Muscle layer of colon (tissue), 2 donors: ENCODE results near the gene DNAJC4.
A peak's percentile ranks its signal among the peaks of the same experiment; 100 is the strongest.

Experiments
- H3K27ac ChIP-seq: one replicate; pipeline ENCODE4 v1.7.0; 2013; ENCODE audit warnings: low read depth, mild to moderate bottlenecking, low read length, moderate library complexity
- H3K27me3 ChIP-seq, 2 donors: one replicate each; pipeline ENCODE4 v1.7.0; 2013; ENCODE audit warnings: low read length in 2 of 2, mild to moderate bottlenecking in 2 of 2; ENCODE audit not compliant: insufficient read depth in 2 of 2, control insufficient read depth in 1 of 2
- H3K36me3 ChIP-seq: one replicate; pipeline ENCODE4 v1.7.0; 2013; ENCODE audit warnings: mild to moderate bottlenecking, low read length; ENCODE audit not compliant: insufficient read depth
- H3K4me1 ChIP-seq: one replicate; pipeline ENCODE4 v1.7.0; 2013; ENCODE audit warnings: mild to moderate bottlenecking, low read length; ENCODE audit not compliant: insufficient read depth
- H3K4me3 ChIP-seq, 2 donors: one replicate each; pipeline ENCODE4 v1.7.0; 2013; ENCODE audit warnings: low read length in 2 of 2, low read depth in 1 of 2, mild to moderate bottlenecking in 1 of 2, moderate library complexity in 1 of 2
- H3K9ac ChIP-seq: one replicate; pipeline ENCODE4 v1.7.0; 2013; ENCODE audit warnings: low read length
- H3K9me3 ChIP-seq: one replicate; pipeline ENCODE4 v1.7.0; 2013; ENCODE audit warnings: mild to moderate bottlenecking, low read length
- donor health status: abdominal sarcoma.
- donor health status: Adenocarcinoma of cecum.

Gene DNAJC4

DNA sequence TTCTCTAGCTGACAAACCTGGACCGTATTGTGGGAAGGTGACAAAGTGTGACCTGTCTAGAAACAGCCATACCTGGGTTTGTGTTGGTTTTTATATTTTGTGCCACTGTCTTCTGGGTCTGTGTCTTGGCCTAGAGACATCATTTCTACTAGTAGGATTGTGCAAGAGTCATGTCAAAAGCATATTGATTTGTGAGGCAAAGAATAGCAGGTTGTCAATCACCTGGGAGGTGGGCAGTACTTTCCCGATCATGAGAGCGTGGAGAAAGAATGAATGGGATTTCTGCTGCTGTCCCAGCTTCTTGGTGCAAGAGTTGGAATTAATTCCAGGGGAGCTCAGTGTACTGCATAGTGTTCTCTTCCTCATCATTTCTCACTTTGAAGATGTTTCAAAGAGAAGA, 28.8 kb upstream of the DNAJC4 start:
- Histone ChIP-seq H3K9ac (no peak overlapping the region), H3K36me3 (peaks cover 69% of the 10 kb centered on the region), H3K9me3 (no peaks in the 10 kb centered on the region), H3K27ac (no peak overlapping the region), H3K27me3 (no peaks in the 10 kb centered on the region), H3K4me1 (peaks cover 12% of the 10 kb centered on the region), H3K4me3 (no peak overlapping the region)

DNA sequence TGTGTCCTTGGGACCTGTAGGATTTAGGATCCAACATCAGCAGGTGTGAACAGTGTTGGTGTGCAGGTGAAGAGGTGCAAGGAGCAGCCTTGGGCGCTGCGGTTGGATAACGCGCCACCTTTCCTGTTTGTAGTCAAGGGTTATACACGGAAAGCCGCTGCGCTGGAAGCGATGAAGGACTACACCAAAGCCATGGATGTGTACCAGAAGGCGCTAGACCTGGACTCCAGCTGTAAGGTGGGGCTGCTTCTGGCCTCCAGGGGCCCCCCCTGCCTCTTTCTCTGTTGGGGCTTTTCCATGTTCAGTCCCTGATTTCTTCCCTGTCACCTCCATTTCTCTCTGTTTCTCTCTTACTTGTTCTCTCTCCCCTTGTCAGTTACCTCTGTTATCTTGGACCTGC, 27.4 kb upstream of the DNAJC4 start:
- Histone ChIP-seq H3K27me3 (no peaks in the 10 kb centered on the region), H3K27ac (no peak overlapping the region), H3K4me3 (no peak overlapping the region), H3K36me3 (peaks cover 54% of the 10 kb centered on the region), H3K9me3 (no peaks in the 10 kb centered on the region), H3K9ac (no peak overlapping the region), H3K4me1 (peaks cover 13% of the 10 kb centered on the region)

DNA sequence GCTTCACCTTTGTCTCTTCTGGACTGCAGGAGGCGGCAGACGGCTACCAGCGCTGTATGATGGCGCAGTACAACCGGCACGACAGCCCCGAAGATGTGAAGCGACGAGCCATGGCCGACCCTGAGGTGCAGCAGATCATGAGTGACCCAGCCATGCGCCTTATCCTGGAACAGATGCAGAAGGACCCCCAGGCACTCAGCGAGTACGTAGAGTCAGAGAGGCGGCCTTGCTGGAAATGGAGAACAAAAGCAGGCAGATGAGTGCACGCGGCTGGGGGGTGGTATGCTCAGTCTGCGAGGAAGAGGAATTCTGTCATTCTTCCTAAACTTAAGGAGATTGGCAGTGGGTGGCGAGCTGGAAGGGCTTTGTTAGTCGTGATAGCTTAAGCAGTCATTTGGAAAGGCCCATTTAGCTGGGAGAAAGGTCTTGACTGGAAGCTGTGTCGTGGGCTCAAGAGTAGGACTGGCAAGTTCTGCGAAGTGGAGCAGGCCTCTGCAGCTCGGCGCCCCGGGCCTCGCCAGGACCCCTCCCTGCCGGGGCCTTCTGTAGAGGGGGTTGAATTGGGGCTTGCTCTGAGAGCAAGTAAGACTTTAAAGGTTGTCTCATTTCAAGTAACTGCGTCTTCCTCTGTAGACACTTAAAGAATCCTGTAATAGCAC, 26.8 kb upstream of the DNAJC4 start:
- peaks cover 49% of the 10 kb centered on the region for H3K36me3 ChIP-seq
- H3K4me1 ChIP-seq, result peaks cover 15% of the 10 kb centered on the region
- no peak overlapping the region for H3K4me3 ChIP-seq
- H3K27ac ChIP-seq, result no peak overlapping the region
- no peak overlapping the region for H3K9ac ChIP-seq
- no peaks in the 10 kb centered on the region for H3K9me3 ChIP-seq
- no peaks in the 10 kb centered on the region for H3K27me3 ChIP-seq

DNA sequence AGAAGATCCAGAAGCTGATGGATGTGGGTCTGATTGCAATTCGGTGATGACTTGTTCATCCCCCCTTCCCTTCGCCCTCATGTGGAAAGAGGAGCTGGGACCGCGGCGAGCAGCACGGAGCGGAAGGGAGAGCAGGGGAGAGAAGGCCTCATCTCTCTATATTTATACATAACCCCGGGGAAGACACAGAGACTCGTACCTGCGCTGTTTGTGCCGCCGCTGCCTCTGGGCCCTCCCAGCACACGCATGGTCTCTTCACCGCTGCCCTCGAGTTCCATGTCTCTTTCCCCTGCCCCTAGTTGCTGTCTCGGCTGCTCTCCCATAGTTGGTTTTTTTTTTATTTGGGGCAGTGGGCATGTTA, 26.3 kb upstream of the DNAJC4 start:
- no peak overlapping the region for H3K27ac ChIP-seq
- peaks cover 46% of the 10 kb centered on the region for H3K36me3 ChIP-seq

DNA sequence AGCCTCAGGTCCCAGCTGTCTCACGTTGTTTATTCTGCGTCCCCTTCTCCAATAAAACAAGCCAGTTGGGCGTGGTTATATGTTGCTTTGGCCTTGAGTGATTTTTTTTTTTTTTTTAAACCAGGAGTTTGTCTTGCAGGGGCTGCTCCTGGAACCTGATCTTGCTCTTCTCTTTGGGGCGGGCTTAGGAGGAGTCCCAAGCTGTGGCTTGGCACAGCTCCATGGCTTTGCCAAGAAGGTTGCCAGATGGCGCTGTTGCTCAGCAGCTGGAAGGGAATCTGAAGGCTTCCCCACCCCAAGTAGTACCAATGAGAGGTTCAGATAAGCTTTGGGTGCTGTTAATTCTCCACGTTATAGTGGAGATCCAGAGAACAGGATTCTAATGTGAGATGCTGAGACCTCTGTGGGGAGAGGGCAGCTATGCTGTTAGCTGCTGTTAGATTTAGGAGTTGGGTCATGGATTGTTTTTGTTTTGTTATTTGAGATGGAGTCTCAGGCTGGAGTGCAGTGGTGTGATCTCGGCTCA, 25.8 kb upstream of the DNAJC4 start:
- Histone ChIP-seq H3K27me3 (no peaks in the 10 kb centered on the region), H3K9me3 (no peaks in the 10 kb centered on the region), H3K27ac (no peak overlapping the region), H3K36me3 (peaks cover 45% of the 10 kb centered on the region), H3K4me1 (peaks cover 15% of the 10 kb centered on the region), H3K9ac (no peak overlapping the region), H3K4me3 (no peak overlapping the region)

More for the DNA sequence above, 26.3 kb upstream of the DNAJC4 start:
- H3K9ac ChIP-seq, result no peak overlapping the region
- no peaks in the 10 kb centered on the region for H3K27me3 ChIP-seq
- H3K4me1 ChIP-seq, result peaks cover 15% of the 10 kb centered on the region
- H3K4me3 ChIP-seq, result no peak overlapping the region
- H3K9me3 ChIP-seq, result no peaks in the 10 kb centered on the region

DNA sequence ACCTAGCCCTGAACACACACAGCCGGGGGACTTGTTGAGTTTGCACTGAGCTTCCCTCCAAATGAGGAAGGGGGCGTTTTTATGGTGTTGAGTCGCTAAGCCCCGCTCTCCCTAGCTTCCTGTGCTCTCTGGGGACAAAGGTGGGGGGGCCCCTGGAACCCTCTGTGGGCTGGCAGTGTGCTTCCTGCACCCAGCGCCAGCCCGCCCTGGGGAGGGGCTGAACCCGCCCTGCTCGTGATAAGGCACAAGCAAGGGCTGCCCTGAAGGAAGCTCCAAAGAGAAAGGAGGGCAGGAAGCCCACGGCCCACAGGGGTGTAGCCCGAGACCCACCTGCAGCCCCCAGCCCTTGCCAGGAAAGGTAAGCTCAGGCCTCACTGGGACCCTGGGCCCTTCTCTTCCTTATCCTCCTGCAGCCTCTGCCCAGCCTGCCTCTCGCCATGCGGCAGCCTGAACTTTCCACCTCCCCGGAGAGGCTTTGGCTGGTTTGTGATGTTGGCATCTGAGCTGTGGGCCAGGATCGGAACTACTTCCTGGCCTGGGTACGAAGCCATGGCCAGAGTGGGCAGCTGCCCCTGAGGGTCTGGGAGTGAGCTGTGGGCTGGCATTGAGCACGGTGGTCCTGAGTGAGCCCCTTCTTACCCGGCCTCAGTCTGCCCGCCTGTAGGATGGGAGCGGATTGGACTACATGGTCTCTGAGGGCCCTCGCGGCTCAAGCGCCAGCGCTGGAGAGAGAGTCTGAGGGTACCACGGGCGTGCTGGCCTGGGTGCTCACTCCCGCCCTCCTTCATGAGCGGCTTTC, 23.7 kb upstream of the DNAJC4 start, which contains the start of gene FERMT3:
TSS of gene FERMT3 (plus strand) at position 265 of the 799 bp plus-strand sequence. CDS start 644 bp downstream, outside the sequence.
- H3K4me3 ChIP-seq, result peak within 1 kb of the TSS; percentile 16 to 25
- H3K27ac ChIP-seq, result peak within 1 kb of the TSS; percentile 79
- H3K9me3 ChIP-seq, result no peaks in the 10 kb centered on the region
- H3K27me3 ChIP-seq, result no peaks in the 10 kb centered on the region
- H3K36me3 ChIP-seq, result peaks cover 24% of the 10 kb centered on the region
- H3K4me1 ChIP-seq, result peaks cover 15% of the 10 kb centered on the region
- H3K9ac ChIP-seq, result no peak within 1 kb of the TSS

DNA sequence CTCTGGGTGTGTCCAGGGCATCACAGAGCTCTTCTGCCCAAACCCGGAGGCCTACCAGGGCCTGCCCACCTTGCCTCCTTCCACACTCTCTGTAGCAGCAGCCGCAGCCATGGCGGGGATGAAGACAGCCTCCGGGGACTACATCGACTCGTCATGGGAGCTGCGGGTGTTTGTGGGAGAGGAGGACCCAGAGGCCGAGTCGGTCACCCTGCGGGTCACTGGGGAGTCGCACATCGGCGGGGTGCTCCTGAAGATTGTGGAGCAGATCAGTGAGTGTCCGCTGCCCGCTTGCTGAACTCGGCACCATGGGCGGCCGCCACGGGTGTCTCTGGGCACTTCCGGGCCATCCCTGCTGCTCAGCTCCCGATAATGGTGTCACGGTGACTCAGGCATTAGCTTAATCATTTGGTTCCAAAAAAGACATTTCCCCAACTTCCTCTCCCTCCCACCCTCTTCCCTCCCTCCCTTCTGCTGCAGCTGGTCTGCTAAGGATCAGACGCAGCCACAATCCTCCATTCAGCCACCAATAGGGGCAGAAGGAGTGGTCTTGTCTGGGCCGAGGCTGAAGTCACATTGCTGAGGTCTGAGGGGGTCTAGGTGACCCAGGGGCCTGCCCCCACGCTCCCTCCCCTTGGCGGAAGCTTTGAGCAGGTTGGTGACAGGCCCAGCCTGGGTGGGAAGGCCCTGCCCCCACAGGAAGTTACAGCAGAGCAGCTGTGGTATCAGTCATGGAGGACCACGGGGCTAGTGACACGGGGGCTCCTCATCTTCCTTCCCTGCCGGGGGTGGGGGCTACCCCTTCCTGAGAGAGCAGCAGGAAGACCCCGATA, 22.9 kb upstream of the DNAJC4 start:
- Histone ChIP-seq H3K36me3 (peaks cover 19% of the 10 kb centered on the region), H3K4me1 (peaks cover 15% of the 10 kb centered on the region), H3K27me3 (no peaks in the 10 kb centered on the region), H3K4me3 (peak overlapping the region; percentile 16 to 25), H3K9me3 (no peaks in the 10 kb centered on the region), H3K27ac (peak overlapping the region; percentile 79), H3K9ac (peak overlapping the region; percentile 9)

DNA sequence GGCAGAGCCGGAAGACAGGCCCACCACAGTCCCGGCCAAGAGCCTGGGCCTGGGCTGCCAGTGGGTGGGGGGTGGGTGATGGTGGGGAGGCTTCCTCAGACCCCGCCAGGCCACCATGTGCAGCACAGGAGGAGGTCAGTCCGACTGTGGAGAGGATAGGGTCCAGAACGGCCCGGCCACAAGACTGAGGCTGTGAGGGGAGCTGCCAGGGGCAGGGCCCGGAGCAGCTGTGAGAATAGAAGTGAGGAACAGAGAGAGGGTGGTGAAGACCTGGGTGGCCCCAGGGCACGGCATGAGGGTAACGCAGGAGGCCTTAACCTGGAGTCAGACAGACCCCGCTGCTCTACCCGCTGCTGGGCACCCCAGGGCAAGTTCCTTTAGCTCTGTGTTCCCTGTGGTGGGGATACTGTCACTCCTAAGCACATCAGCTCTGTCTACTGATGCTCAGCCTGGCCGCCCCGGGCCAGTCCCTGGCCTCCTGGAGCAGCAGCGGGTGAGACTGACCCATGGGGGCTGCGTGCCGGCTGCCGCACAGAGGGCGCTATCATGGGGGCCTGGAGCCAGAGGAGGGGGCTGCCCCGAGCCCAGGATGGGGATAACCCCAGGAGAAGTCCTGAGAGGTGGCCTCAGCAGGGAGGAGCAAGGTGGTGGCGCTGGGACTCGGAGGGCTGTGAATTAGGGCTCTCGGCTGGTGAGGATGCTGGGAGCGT, 22.1 kb upstream of the DNAJC4 start:
- H3K27ac ChIP-seq, result peak overlapping the region; percentile 76
- H3K36me3 ChIP-seq, result peaks cover 12% of the 10 kb centered on the region
- peak overlapping the region; percentile 9 for H3K9ac ChIP-seq
- H3K27me3 ChIP-seq, result no peaks in the 10 kb centered on the region
- peak overlapping the region in 1 of 2 donors; percentile 25 for H3K4me3 ChIP-seq
- H3K9me3 ChIP-seq, result no peaks in the 10 kb centered on the region
- peaks cover 15% of the 10 kb centered on the region for H3K4me1 ChIP-seq

DNA sequence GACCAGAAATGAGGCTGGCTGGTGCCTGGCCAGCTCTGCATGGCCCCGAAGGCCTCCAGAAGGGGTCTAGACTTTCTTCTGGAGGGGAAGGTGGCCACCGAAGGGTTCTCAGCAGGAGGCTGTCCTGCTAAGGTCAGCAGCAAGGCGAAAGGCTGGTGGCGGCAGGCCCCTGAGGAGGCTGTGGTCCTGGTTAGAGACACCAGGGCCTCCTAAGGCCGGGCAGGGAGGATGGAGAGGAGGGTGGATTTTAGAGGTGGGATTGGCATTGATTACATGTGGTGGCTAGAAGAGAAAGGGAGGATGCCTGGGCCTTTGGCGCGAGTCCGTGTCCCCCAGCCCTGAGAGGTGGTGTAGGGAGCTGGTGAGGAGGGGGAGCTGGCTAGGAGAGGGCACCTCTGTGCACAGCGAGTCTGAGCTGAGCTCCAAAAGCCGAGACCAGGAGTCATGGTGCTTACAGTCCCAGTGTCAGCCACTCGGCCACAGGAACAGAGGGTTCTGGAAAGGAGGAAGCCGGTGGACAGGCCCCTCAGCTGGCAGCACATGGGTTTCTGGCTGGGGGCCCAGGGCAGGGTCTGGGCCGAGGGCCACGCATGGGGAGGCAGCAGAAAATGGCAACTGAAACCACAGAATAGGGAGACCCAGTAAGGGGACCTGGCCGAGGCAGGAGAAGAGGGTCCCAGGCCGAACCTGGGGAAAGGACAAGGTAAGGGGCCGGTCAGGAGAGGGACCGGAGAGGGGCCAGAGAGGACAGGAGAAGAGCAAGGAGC, 21.4 kb upstream of the DNAJC4 start:
- peaks cover 13% of the 10 kb centered on the region for H3K4me1 ChIP-seq
- H3K27ac ChIP-seq, result no peak overlapping the region
- H3K4me3 ChIP-seq, result no peak overlapping the region
- H3K36me3 ChIP-seq, result peaks cover 4% of the 10 kb centered on the region
- no peaks in the 10 kb centered on the region for H3K9me3 ChIP-seq
- no peak overlapping the region for H3K9ac ChIP-seq
- no peaks in the 10 kb centered on the region for H3K27me3 ChIP-seq

DNA sequence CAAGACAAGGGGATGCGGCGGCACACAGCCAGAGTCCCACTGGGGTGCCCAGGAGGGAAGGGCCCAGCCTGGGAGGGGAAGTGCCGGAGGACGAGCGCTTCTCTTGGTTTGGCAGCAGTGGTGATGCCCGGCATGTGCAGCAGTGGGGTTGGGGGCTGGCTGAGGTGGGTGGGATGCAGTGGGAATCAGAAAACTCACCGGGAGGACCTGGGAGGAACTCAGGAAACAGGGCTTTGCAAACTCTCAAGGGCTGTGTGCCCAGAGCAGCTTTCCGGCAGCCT, 20.8 kb upstream of the DNAJC4 start:
- no peak overlapping the region for H3K4me3 ChIP-seq
- H3K9me3 ChIP-seq, result no peaks in the 10 kb centered on the region
- peaks cover 7% of the 10 kb centered on the region for H3K4me1 ChIP-seq
- no peak overlapping the region for H3K27ac ChIP-seq
- no peak overlapping the region for H3K9ac ChIP-seq
- no peaks in the 10 kb centered on the region for H3K27me3 ChIP-seq
- H3K36me3 ChIP-seq, result no peaks in the 10 kb centered on the region
